ENCODE measurements around the gene MACROD2. TPM values are rescaled to one million over a fixed set of nuclear protein-coding genes. Genes with fewer than 3 reads are reported as not detected.
"Not testable (repeated sequence)": the region's sequence is repeated elsewhere in the genome, so short reads cannot be mapped to it uniquely, and the experiment has no call there.

The MACROD2 gene
- total RNA-seq, 1 donor from 2014 or later = 47.7 TPM

DNA sequence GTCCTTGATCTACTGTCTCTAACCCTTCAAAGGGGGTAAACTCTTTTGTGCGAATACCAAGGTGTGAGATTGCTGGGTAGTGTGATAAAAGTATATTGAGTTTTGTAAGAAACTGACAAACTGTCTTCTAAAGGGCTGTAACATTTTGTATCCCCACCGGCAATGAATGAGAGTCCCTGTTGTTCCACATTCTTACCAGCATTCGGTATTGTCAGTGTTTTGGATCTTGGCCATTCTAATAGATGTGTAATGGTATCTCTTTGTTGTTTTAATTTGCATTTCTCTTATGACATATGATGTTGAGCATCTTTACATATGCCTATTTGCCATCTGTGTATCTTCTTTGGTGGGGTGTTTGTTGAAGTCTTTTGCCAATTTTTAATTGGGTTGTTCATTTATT lies 1487.2 kb downstream of the MACROD2 start:
- DNase-seq (ENCODE audit: low spot score in 2 of 2) (no peak), FAIRE-seq (no peak)

DNA sequence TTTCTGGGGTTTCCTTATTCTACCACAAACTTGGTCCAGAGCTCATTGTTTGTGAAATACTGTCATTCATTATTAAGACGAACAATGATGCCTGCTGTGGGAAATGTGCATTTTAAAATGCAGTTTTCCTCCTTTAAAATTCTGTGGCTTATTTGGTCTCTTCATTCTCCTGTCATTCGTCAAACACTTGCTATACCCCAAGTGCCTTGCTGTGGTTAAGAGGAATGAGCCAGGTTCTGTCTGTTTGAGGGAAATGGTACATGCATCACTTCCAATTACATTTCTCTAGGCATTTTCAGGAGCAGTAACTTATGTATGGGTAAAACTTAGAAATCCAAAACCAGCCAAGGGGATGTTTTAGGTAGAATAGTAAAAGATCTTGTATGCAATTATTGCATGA lies 1490.2 kb downstream of the MACROD2 start:
- no peak for DNase-seq (ENCODE audit: low spot score in 2 of 2)

DNA sequence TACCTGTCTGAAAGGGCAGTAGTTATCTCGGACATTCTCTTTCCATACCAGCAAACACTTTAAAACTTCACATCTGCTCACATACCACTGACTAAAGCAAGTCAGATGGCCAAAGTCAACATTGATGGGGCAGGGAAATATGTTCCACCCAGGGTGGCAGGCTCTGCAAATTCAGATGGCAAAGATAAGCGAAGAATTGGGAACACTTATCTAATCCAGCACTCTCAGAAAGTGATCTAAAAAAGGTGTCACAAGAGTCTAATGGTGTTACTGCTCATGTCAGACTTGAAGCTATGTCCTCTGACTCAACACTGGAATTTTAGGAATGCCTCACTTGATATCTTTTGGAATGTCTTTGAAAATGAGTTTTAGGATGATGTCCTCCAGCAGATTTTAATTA lies 1491.7 kb downstream of the MACROD2 start:
- no peak for FAIRE-seq
- no peak for DNase-seq (ENCODE audit: low spot score in 2 of 2)

More for the DNA sequence above, 1490.2 kb downstream of the MACROD2 start:
- FAIRE-seq = no peak

DNA sequence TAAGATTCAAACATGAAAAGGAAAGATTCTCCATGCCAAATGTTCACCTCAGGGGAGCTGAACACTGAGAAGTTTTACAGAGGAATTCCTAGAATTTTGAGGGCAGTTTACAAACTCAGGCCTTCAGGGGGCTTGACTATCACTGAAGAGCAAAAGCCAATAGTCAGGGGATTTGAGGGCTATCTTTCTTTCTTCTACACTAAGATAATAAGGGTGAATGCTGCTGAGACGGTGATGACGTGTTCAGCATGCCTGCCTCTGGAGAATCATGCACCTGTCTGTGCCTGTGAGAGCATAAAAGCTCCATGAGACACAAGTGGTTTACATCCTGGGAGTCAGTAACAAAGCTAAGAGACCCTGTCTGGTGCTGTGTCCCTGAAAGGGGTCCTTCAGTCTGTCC lies 1492.4 kb downstream of the MACROD2 start:
- FAIRE-seq (no peak), DNase-seq (ENCODE audit: low spot score in 2 of 2) (no peak)

DNA sequence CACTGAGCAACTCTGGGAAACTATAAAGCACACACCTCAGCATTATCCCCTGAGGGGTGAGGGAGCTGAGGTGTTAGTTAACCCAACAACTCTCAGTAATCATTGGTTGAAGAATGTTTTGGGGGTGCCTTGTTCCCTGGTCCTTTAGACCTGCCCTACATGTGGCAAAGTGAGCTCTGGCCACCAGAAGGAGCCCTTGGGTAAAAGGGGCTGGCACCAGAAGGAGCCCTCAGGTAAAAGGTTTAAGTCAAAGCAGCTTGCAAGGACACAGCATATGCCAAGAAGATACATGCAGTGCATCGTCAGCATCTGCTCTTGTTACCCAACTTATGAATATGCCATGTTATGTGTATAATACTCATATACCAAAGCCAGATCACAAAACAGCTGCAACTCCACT lies 1496.3 kb downstream of the MACROD2 start:
- FAIRE-seq = no peak
- DNase-seq (ENCODE audit: low spot score in 2 of 2) = no peak

DNA sequence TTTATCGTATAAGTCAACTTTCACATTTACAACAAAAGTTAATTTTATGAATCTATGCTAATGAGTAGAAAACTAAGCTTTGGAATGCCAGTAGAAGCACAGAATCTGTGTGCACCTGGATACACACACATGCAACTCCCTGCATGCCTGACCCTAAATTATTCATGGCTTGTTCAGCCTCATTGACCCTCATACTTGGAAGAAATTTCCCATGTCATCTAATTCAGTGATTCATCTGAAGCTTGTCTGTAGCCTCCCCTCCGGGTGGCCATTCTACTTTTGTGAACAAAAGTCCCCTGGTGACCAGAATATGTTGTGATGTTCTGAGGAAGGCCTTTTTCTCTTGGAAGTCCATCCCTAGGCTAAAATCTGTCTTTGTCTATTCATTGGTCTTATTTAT lies 1499.5 kb downstream of the MACROD2 start:
- DNase-seq (ENCODE audit: low spot score in 2 of 2) (no peak), FAIRE-seq (no peak)

DNA sequence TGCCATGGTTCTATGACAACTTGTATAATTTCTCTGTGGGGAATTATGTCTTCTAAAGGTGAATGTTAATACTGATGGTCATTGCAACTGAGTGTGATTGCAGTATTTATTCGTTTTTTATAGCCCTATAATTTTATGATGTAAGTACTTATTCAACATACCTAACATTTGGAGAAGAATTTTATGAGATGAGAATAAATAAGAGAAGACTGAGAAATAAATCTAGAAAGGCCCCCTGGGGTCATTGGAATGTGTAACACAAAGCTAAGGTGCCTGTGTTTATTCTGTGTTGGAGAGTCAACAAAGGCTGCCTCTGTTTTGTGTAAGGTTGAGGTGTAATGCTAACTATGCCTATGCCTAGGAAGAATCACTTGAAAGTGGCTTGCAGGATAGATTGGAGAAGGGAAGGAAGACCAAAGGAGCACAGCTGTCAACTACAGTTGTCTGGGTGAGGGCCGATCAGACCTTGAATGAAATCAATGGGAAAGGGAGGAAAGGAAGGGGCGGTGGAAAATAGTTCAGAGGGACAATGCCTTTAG lies 1501.3 kb downstream of the MACROD2 start:
- FAIRE-seq (no peak), DNase-seq (ENCODE audit: low spot score in 2 of 2) (no peak)

DNA sequence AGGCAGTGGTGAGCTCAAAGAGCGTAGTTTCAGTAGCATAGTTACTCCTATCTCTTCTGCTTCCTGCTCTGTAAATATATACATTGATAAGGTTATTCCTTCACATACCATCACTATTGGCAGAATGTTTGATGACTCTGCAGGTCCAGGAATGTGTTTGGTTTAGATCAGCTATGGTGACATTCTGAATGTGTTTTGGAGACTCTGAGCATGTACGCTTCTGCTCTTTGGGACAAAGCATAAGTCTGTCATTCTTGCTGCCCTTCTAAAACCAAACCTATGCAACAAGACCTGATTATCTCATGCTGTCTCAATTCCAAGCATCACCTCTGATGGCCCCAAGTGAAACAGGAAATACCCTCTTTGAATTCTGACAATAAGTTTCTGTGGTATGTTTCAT lies 1503.6 kb downstream of the MACROD2 start:
- DNase-seq (ENCODE audit: low spot score in 2 of 2) (no peak), FAIRE-seq (no peak)

DNA sequence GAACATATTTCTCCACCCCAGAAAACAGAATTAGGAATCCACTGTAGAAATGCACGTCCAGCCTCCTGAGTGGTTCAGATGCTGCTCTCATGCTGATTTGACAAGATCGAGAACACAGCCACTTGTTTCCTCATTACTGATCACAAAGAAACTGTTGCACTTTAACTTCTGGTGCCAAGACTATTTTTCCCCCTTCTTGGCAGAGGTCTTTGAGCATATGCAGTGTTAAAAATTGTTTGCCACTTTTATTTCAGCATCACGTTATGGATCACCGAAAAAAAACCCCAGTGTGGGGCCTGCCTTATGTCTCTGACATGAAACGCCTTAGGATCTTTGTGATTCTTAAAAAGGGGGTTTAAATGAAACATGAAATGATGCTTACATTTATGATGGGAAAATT lies 1511.0 kb downstream of the MACROD2 start:
- FAIRE-seq = no peak
- no peak for DNase-seq (ENCODE audit: low spot score in 2 of 2)

DNA sequence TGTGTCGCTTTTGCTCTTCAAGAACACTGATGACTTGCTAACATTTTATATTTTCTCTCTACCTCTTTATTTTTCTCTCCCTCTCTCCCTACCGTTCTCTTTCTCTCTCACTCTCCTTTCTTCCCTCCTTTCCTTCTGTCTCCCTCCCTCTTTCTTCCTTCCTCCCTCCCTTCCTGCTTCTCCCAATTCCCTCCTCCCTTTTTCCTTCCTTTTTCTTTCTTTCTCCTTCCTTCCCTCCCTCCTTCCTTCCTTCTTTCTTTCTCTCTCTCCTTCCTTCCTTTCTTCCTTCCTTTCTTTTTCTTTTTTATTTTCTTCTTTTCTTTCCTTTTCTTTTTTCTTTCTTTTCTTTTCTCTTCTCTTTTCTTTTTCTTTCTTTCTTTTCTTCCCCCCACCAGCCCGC lies 1511.8 kb downstream of the MACROD2 start:
- no peak for DNase-seq (ENCODE audit: low spot score in 2 of 2)
- FAIRE-seq = no peak

DNA sequence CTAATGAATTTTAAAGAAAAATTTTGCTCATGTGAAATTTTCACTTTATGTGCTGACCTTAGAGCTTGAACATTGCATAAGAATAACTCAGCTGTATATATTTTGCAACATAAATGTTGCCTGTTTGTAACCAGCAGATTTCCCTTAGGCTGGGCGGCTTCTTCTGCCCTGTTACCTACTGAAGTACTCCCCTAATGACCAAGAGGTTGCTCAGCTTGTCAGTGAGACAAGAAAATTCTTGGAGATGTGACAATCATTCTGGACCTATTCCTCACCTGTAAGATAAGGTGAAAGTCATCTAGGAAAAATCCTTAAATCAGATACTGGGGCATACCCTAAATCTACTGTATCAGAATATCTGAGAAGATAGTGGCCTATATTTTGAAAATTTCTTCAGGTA lies 1516.2 kb downstream of the MACROD2 start:
- no peak for DNase-seq (ENCODE audit: low spot score in 2 of 2)

DNA sequence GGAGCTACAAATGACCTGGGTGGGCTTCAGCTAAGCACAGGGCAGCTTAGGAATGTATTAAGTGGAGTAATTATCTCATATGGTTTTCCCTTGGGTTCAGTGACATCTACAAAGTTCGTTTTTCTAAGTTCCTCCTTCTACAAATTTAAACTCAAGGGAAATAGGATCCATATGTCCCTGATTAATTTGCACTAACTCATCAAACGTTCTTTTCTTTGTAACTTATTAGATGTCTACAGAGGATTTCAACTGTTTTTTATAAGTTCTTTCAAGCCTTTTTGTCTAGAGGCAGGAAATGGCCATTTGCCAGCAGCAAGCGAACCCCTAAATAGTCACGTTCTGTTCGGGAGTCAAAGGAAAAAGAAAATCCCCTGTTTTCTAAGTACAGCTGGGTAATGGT lies 1517.6 kb downstream of the MACROD2 start:
- no peak for DNase-seq (ENCODE audit: low spot score in 2 of 2)
- FAIRE-seq = no peak

More for the DNA sequence above, 1516.2 kb downstream of the MACROD2 start:
- no peak for FAIRE-seq

DNA sequence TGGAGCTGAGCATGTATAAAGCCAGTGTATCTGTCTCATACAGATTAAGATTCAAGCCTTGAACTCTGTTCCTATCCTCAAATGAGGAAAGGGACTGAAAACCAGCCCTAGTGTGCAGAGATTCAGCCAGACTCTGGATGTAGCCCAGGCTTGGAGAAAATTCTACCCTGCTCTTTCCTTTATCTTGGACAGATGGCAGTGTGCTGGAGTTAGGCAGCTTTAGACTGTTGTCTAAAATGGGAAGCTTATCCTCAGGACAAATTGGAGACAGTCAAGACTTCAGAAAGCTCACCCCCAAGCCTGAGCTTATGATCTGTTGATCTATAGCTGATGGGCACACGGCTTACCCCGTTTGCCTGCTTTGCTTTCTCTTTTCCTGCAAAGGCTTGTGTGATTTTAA lies 1520.4 kb downstream of the MACROD2 start:
- DNase-seq (ENCODE audit: low spot score in 2 of 2) = no peak

DNA sequence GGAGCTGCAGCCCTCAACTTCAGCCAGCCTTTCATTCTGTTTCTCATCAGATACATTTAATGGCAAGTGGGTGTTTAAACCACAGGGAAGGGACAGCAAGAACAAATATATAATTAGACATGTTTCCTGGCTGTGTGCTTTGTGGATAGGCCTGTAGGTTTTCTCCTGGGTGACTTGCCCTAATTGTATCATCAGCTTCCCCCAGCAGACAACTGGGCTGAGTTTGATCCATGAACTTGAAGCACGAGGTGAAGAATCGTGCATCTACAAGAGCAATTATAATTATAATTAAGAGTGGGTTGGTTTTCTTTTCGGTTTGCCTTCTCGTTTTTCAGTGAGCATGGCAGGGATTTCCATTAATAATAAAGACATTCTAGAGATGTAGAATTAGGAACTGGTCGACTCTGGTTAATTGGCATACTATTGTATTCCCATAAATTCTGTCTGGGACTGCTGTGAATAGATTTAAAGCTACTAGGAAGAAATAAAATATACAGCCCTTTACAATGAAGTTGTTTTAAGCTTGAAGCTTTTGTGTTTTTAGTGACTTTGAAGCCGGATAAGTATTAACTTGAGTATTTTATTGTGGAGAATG lies 1525.7 kb downstream of the MACROD2 start:
- FAIRE-seq (no peak), DNase-seq (ENCODE audit: low spot score in 2 of 2) (no peak)

More for the DNA sequence above, 1520.4 kb downstream of the MACROD2 start:
- no peak for FAIRE-seq

DNA sequence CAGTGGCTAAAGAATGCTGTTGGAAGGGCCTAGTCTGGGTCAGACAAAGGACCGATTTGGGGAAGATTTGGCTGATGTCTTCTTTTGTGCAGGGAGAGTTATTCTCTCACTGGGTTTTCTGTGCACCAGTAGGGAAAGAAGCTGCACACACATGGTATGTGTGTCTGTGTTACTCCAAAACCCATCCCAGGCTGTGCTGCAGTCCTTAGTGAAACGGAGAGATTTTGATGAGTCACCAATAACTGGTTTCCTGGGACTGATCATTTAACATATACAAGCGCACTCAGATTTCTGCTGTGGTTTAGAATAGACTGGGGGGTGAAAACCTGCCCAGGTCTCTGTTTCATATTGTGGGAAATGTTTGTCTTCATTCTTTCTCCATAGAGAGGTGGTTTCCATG lies 1528.1 kb downstream of the MACROD2 start:
- no peak for DNase-seq (ENCODE audit: low spot score in 2 of 2)
- no peak for FAIRE-seq

DNA sequence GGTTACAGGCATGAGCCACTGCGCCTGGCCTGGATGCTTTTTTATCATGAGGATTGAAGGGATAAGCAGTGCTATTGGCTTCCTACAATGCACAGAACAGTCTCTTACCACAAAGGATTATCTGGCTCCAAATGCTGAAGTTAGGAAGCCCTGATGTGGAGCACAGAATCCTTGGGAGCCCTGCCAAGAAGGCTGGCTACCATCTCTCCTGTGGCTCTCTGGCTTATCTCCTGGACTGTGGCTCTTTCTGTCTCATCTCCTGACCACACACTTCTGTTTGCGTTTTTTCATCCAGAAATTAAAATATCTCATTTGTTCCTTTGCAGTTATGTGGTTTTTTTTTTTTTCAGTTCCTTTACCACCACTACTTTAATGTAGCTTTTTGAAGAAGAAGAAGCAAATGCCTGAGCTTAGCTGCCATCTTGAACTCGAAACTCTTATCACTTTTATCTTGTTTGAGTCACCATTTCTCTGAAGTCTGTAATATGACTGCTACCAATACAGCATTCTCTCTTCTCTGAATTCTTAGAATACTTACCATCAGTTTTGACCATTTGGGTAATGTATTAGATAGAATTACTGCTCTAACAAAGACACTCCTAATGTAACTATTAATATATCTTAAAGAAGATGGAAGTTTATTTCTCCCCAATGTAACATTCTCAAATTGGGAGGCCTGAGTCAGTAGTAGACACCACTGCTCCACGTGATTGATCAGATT lies 1533.2 kb downstream of the MACROD2 start:
- DNase-seq (ENCODE audit: low spot score in 2 of 2) (no peak), FAIRE-seq (no peak)

DNA sequence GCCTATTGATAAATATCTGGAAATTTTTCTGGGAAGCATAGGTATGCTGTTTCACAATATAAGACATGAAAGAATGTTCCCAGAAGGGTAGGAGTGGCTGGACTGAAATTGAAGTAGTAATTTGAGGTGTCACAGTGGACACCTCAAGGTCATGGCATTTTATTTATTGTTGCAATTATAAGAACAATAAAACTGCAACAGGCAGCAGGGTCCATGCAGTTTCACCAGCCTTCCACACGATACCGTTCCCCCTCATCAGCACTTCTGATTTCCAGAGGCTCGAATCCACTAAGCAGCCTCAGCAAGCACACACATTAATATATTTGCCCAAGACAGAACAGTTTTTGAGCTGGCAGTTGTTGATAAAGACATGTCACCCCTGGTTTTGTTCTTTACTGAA lies 1540.5 kb downstream of the MACROD2 start:
- FAIRE-seq (no peak), DNase-seq (ENCODE audit: low spot score in 2 of 2) (no peak)

DNA sequence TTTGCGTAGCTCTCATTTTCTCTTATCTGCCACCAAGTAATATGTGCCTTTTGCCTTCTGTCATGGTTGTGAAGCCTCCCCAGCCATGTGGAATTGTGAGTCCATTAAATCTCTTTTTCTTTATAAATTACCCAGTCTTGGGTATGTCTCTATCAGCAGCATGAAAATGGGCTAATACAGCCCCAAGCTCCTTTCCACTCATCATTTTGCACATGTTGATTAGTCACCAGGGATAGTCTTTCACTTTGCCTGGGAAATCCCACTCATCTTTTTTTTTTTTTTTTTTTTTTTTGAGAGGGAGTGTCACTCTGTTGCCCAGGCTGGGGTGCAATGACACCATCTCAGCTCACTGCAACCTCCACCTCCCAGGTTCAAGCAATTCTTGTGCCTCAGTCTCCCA lies 1541.9 kb downstream of the MACROD2 start:
- DNase-seq (ENCODE audit: low spot score in 2 of 2); FAIRE-seq: not testable (repeated sequence)

DNA sequence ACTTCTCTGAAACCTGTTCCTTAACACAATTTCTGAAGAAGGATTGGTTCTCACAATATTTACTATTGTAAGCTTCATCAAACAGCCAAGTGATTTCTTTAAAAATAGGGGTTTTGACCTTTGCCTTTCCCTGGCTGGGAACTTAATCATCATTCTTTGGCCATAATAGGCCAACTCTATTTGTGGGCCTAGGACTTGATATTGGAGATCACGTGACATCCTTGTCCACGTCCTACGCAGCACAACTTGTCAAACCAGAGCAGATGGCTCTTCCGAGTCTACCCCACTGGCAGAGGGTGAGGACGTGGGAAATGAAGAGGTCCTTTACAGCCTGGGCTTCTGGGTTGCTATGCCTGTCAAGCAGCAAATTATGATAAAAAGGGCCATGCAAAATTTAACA lies 1547.3 kb downstream of the MACROD2 start:
- FAIRE-seq (no peak), DNase-seq (ENCODE audit: low spot score in 2 of 2) (no peak)

DNA sequence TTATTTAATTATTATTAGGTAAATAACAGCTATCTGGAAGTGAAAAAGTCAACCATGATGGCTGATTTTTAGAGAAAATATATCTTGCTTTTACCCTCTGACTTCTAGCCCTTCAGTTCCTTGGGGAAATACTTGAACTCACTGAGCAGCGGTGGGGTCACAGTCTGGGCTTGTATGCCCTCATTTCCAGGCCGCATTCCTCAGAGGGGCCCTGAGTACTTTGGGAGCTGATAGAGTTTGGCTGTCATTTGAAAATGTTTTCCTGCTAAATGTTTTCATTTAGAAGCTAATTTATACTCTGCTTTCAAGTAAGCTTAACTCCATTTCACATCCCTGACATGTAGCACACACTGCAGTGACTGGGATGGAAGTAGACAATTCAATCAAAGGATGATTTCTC lies 1549.4 kb downstream of the MACROD2 start:
- no peak for DNase-seq (ENCODE audit: low spot score in 2 of 2)
- no peak for FAIRE-seq

DNA sequence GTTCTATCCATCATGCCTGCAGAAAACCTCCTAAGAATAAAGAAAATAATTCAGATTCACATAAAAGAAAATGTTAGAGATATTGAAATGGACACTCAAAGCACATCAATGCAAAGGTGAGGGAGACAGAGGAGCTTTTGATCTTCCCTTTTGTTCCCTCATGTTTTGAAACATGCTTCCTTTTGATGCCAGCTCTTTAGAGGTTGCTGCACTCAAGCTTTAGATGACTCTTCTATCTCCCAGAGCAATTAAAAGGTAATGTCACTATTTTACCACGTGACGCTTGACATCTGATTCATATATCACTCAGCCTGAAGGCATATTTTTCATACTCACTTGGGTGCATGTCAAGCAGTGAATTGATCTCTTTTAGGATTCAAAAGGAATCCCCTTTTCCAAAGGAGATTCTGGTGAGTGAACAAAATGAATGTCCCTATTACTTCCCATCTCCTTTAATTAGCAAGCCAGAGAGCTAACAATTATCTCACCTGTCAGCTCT lies 1551.3 kb downstream of the MACROD2 start:
- FAIRE-seq (no peak), DNase-seq (ENCODE audit: low spot score in 2 of 2) (no peak)

DNA sequence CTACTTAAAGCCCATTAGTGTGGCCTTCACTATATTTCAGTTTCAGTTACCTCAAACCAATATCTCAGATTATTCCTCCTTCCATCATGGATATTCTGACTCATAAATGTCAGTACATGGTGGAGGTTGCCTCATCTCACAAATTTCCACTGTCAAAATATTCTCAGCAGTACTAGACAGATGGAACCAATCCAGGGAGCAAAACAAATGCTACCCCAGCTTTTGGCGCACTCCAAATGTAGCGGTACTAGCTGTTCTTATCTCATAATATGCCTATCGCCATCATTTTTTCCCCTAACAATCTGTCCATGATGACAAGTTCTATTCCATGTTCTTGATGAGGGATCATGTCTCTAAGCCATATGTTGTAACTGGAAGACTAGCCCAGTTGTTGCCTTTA lies 1551.8 kb downstream of the MACROD2 start:
- DNase-seq (ENCODE audit: low spot score in 2 of 2) (no peak), FAIRE-seq (no peak)
